ENCODE measurements around the gene SETBP1. TPM values are rescaled to one million over a fixed set of nuclear protein-coding genes. Genes with fewer than 3 reads are reported as not detected.

SETBP1 gene
- polyA plus RNA-seq, 1 experiment: 0.71 TPM

DNA sequence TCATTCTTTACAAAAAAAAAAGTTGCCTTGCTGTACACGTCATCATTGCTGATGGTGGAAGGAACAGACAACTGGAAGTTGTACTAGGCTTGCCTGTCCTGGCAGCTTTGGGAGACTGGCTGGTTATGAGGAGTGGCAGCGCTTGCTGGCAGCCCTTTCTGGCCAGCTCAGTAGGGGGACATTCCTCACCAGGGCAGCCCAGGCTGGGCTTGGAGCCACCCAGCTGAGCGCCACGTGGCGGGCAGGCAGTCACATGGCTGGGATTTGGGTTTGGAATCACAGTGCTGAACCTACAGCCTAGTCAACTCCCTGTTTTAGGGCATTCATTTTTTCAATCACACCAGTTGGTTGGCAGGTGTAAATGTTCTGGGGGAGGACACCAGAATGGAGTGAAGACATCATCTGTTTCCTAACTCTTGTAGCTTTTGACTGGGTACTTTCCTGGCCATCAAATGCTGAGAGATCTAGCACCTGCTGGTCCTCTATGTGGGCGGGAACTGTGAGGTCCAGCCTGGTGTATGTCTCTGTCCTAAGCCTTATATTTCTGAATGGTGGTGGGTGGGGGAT is 139.3 kb downstream of the SETBP1 start:
- no peaks in the 10 kb centered on the region for H3K27me3 ChIP-seq (ENCODE audit: control insufficient read depth, insufficient read depth, low read length)
- H3K4me3 ChIP-seq (ENCODE audit: low read depth, low read length): no peak overlapping the region
- CTCF ChIA-PET: interaction anchor here (0.7 kb wide), 1 partner anchor 12 kb away, joined by 3 read pairs; no protein-coding TSS in a partner anchor
- H3K9me3 ChIP-seq (ENCODE audit: control insufficient read depth, insufficient read depth, low read length): no peaks in the 10 kb centered on the region; the same call in 1 of the 2 replicates
- no peak for DNase-seq (ENCODE audit: low read depth, low spot score)
- POLR2A ChIA-PET: no interaction called here
- no peak overlapping the region for H3K27ac ChIP-seq (ENCODE audit: low read depth, low read length)
- TF ChIP-seq, protein P1, sequence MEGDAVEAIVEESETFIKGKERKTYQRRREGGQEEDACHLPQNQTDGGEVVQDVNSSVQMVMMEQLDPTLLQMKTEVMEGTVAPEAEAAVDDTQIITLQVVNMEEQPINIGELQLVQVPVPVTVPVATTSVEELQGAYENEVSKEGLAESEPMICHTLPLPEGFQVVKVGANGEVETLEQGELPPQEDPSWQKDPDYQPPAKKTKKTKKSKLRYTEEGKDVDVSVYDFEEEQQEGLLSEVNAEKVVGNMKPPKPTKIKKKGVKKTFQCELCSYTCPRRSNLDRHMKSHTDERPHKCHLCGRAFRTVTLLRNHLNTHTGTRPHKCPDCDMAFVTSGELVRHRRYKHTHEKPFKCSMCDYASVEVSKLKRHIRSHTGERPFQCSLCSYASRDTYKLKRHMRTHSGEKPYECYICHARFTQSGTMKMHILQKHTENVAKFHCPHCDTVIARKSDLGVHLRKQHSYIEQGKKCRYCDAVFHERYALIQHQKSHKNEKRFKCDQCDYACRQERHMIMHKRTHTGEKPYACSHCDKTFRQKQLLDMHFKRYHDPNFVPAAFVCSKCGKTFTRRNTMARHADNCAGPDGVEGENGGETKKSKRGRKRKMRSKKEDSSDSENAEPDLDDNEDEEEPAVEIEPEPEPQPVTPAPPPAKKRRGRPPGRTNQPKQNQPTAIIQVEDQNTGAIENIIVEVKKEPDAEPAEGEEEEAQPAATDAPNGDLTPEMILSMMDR (IDR thresholded peaks at IDR 0.05; ENCODE audit: low read depth, low read length): no peak

DNA sequence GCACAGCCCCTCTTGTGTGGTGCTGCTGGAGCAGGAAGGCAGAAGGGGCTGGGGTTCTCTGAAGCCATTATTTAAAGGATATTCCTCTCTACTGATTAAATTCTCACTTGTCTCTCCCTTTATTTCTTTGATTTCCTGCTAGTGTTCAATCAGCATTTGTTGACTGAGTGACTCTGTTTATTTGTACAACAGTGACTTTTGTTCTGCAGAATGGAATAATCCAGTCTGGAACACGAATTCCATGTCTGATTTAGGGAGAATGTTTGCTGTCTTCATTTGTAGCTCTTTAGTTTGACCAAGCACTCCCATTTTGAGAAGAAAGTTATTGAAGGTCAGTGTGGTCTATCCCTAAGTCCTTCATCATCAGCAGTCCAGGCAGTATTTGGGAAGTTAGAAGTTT is 141.2 kb downstream of the SETBP1 start:
- Histone ChIP-seq H3K4me3 (ENCODE audit: low read depth, low read length) (no peak overlapping the region), H3K9me3 (ENCODE audit: control insufficient read depth, insufficient read depth, low read length) (no peaks in the 10 kb centered on the region; the same call in 1 of the 2 replicates), H3K27me3 (ENCODE audit: control insufficient read depth, insufficient read depth, low read length) (no peaks in the 10 kb centered on the region), H3K27ac (ENCODE audit: low read depth, low read length) (no peak overlapping the region)
- TF ChIP-seq, protein P1 (IDR thresholded peaks at IDR 0.05; ENCODE audit: low read depth, low read length): no peak
- POLR2A ChIA-PET: no interaction called here
- CTCF ChIA-PET: interaction anchor here (1.2 to 1.6 kb wide), 2 partner anchors 9 to 391 kb away, joined by 4 to 6 read pairs; no protein-coding TSS in a partner anchor
- no peak for DNase-seq (ENCODE audit: low read depth, low spot score)

DNA sequence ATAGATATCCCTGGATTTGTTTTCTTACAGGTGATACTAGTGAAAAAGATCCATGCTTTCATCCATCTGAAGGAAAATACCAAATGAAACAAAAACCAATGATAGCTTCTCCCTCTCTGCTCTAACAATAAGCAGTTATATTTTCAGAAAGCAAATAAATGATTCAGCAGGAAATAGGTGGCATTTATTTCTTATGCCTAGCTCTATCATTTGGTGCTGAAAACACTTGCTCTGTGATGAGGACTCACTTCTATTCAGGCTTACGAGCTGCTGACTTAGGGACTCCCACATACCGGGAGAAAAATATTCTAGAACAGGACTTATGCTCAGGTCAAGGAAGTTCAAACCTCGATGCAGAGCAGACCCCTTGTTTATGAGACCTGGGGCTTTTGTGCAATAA is 142.6 kb downstream of the SETBP1 start:
- CTCF ChIA-PET: no interaction called here
- H3K4me3 ChIP-seq (ENCODE audit: low read depth, low read length): no peak overlapping the region
- no peak for DNase-seq (ENCODE audit: low read depth, low spot score)
- POLR2A ChIA-PET: no interaction called here
- no peak overlapping the region for H3K27ac ChIP-seq (ENCODE audit: low read depth, low read length)
- no peaks in the 10 kb centered on the region for H3K27me3 ChIP-seq (ENCODE audit: control insufficient read depth, insufficient read depth, low read length)
- TF ChIP-seq, protein P1 (IDR thresholded peaks at IDR 0.05; ENCODE audit: low read depth, low read length): no peak
- H3K9me3 ChIP-seq (ENCODE audit: control insufficient read depth, insufficient read depth, low read length): no peaks in the 10 kb centered on the region; the same call in 1 of the 2 replicates

DNA sequence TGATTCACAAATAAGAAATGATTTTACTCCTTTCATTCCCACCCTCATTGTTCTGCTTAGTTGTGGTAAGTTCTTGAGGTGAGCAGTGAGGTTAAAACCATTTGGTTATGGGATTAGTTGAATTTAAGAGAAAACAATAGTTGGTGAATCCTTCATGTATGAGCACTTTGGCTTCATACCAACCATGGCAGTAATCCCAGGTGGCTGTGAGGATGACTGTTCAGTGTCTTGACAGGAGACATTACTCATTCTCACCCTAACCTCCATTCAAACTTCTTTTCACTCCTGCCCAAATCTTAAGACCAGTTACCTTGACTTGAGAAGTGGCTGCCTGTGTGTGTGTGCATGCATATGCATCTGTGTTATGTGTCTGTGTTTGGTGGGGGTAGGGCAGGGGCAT is 143.1 kb downstream of the SETBP1 start:
- ChIA-PET CTCF (no interaction called here), POLR2A (no interaction called here)
- H3K27ac ChIP-seq (ENCODE audit: low read depth, low read length): no peak overlapping the region
- TF ChIP-seq, protein P1 (IDR thresholded peaks at IDR 0.05; ENCODE audit: low read depth, low read length): no peak
- no peak for DNase-seq (ENCODE audit: low read depth, low spot score)
- no peak overlapping the region for H3K4me3 ChIP-seq (ENCODE audit: low read depth, low read length)
- no peaks in the 10 kb centered on the region for H3K27me3 ChIP-seq (ENCODE audit: control insufficient read depth, insufficient read depth, low read length)
- H3K9me3 ChIP-seq (ENCODE audit: control insufficient read depth, insufficient read depth, low read length): no peaks in the 10 kb centered on the region; the same call in 1 of the 2 replicates

DNA sequence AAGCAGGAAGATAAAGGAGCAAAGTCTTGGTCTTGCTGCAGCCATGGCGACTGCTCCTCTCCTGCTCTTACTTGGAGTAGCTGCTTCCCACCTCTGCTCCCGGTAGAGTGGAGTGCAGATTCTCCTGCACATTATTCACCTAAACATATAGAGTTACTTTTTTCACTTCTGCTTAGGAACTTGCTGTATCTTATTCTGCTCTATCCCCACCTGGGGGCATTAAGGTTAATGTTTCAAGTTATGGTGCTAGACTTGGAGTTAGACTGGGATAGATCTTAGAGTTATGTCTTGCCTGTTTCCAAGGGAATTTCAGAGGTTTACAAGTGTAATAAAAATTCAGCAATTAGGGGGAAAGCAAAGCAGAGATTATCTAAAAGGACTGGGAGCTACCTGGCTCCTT is 144.2 kb downstream of the SETBP1 start:
- H3K27ac ChIP-seq (ENCODE audit: low read depth, low read length): no peak overlapping the region
- H3K4me3 ChIP-seq (ENCODE audit: low read depth, low read length): no peak overlapping the region
- H3K27me3 ChIP-seq (ENCODE audit: control insufficient read depth, insufficient read depth, low read length): no peaks in the 10 kb centered on the region
- POLR2A ChIA-PET: no interaction called here
- no peaks in the 10 kb centered on the region; the same call in 1 of the 2 replicates for H3K9me3 ChIP-seq (ENCODE audit: control insufficient read depth, insufficient read depth, low read length)
- TF ChIP-seq, protein P1 (IDR thresholded peaks at IDR 0.05; ENCODE audit: low read depth, low read length): no peak
- CTCF ChIA-PET: no interaction called here
- no peak for DNase-seq (ENCODE audit: low read depth, low spot score)

Measured in AG04450 (cell line).